Glomerular visceral epithelial cell (primary cell): ENCODE measurements around the gene PDSS1.
"Not testable (repeated sequence)": the region's sequence is repeated elsewhere in the genome, so short reads cannot be mapped to it uniquely, and the experiment has no call there.

ENCODE experiments used
- DNase-seq: peaks from one replicate; pipeline ENCODE4 v3.0.0-alpha.2; 2016; ENCODE audit errors: extremely low spot score

The PDSS1 gene, protein sequence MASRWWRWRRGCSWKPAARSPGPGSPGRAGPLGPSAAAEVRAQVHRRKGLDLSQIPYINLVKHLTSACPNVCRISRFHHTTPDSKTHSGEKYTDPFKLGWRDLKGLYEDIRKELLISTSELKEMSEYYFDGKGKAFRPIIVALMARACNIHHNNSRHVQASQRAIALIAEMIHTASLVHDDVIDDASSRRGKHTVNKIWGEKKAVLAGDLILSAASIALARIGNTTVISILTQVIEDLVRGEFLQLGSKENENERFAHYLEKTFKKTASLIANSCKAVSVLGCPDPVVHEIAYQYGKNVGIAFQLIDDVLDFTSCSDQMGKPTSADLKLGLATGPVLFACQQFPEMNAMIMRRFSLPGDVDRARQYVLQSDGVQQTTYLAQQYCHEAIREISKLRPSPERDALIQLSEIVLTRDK

DNA sequence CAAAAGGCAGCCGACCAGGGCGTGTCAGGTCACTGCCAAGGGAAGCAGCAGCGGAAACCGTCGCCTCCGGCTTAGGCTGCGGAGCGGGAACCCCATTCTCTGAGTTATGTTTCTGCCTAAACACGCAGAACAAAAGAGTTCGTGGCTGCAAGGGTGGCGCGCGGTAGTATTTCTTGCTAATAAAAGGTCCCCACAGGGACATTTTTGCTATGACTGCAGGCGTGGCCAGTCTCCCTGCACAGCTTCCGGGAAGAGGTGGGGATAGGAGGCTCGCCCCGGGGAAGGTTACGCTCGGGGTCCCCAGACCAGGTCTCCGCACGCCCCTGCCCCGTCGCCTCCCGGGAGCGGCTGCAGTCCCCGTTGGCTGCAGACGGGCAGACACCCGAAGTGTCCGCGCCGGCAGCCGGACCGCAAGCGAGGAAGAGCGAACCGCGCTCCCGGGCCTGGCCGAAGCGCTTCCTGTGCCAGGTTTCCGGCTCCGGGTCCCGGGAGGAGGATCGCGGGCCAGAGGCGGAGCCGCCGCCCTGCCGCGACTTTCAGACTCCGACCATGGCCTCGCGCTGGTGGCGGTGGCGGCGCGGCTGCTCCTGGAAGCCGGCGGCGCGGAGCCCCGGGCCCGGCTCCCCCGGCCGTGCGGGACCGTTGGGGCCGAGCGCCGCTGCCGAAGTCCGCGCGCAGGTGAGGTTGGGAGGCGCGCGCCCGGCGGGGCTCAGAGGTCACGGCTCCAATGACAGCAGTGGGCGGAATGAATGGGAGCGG lies at the start of gene PDSS1:
PDSS1 (plus strand) TSS at position 539 of the 759 bp plus-strand sequence; CDS start at position 550, 11 bp downstream.
- peak; percentile 63 for DNase-seq

DNA sequence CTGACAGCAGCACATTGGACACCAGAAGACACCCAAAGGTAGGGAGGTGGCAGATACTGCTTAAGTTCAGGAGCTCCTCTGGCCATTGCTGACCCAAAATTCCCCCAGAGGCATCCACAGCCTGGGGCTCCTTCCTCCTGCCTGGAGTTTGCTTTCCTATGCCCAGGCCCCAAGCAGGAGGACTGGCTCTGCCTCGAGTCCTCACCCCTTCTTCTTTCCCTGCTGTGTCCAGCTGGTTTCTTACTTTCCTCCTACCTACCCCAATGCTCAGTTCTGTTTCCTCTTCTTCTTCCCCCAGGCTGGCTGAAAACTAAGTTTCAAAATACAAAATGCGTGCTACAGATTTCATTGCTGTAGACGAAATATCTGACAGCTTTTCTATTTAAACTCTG lies 49.3 kb upstream of the PDSS1 start:
- not testable (repeated sequence) for DNase-seq

DNA sequence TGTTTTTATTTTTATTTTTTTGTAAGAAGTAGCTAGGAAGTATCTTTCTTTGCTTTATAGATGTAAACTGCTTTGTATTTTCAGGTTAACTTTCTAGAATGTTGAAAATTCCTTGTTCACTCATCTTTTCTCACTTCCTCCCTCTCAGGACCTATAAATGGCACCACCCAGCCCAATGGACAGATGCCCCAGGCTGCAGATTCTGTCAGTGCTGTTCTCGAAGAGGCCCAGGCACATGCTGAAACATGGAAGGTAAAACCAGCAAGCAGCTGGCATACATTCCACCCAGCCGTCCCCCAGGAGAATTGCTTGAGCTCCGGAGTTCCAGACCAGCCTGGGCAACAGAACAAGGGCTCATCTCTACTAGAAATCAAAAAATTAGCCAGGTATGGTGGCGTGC lies 47.1 kb upstream of the PDSS1 start:
- DNase-seq: no peak

DNA sequence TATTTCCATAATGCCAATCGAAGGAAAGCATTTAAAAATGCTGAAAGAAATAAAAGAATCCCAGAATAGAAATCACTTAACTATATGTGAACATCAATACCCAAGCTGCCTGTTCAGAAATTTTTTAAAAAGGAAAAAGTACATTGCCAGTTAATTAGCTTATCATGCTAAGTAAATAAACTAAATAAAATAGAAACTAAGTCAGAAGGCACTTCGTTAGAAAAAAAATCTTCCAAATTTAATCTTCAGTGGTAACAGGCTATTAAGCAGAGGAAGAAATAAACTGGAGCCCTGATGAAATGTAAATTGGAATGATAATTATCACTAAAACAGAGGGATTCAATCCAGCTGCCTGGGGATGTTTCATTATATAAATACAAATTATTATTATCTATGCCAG lies 46.0 kb upstream of the PDSS1 start:
- not testable (repeated sequence) for DNase-seq

DNA sequence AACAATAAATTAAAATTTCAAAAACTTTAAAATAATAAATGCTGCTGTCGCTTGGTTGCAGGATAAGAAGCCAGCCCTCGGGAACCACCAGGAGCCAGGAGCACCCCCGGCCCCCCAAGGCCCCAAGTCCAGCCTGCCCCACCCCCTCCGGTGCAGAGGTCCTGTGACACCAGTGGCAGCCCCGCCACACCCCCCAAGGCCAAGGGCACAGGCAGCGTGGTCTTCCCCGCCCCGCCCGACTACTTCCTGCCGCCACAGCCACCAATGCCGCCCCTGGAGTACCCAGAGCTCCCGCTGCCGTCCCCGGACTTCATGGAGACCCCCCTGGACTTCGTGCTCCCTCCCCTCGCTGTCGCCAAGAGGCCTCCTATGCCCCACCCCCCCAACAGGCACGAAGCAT lies 44.5 kb upstream of the PDSS1 start:
- DNase-seq: no peak

DNA sequence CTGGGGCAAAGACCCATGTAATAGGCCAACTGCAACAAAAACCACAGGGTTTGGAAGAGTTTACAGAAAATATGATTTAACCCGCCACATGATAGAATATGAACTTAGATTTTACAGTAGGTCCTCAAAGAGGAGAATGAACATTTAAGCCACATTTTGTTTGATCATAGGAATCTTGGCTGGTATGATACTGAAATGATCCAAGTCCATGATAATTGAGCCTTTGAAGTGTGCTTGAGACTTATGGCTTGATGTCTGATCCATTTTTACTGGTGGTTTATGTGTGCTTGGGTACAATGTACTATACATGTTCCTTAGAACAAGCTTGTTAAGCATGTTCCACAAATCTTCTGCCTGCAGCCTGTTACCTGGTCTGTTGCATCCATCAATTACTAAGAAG lies 41.8 kb upstream of the PDSS1 start:
- DNase-seq: no peak

DNA sequence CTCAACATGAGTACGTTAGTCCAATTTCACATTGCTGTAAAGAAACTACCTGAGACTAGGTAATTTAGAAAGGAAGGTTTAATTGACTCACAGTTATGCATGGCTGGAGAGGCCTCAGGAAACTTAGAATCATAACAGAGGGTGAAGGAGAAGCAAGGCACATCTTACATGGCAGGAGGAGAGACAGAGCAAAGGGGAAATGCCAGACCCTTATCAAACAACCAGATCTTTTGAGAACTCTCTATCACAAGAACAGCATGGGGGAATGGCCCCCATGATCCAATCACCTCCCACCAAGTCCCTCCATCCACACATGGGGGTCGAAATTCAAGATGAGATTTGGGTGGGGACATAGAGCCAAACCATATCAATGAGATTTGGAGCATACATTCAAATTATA lies 34.6 kb upstream of the PDSS1 start:
- no peak for DNase-seq

DNA sequence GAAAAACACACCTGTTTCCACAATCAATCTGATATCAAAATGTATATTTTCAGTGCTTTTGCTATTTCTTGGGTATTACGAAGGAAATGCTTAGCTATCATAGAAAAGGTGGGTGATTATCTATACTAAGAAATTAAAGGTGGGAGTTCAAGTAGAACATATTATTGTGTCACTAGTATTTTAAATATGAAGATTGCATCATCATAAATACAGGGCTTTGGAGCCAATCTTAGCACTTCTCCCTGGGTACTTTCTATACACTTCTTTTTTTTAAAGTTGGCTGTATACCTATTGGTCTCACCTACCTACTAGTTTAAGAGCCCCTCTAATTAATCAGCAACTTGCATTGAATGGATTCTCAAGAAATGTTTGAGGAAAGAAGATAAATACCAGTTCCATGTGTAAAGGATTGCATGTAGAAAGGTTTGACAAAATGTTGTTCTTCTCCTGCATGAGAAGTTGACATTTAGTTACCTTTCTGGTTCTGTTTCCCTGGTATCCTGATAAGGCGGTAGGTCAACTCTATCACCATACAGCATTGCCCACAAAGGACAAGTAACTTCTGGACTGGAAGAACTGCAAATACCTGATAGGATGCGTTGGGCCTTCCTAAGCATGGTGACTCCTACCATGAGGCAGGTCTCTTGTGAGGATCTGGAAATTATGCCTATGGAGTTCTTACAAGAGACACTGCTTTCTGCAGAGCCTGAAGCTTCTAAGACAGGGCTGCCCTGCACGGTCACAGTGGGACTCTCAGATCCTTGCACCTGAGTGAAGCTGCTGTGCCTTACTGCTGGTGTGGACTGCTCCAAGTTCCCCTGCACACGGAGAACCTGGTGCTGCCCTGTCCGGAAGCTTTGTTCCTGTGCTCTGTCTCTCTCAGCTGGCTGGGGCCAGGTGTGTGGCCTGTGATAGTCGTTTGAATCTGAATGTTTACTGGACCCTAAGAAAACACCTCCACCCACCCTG lies 32.1 kb upstream of the PDSS1 start:
- no peak for DNase-seq

DNA sequence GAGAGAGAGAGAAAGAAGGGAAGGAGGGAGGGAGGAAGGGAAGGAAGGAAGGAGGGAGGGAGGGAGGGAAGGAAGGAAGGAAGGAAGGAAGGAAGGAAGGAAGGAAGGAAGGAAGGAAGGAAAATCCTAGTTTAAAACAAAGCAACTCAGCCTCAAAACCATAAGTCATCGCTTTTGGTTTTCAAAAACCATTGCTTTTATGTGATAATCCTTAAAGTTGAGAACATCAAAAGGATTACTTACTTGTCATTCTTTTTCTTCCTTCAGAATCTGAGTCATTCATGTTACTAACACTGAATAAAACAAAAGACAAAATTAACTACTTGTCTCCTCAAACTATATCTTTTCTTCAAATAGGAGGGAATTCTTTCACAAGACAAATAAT lies 21.6 kb upstream of the PDSS1 start:
- DNase-seq: no peak

DNA sequence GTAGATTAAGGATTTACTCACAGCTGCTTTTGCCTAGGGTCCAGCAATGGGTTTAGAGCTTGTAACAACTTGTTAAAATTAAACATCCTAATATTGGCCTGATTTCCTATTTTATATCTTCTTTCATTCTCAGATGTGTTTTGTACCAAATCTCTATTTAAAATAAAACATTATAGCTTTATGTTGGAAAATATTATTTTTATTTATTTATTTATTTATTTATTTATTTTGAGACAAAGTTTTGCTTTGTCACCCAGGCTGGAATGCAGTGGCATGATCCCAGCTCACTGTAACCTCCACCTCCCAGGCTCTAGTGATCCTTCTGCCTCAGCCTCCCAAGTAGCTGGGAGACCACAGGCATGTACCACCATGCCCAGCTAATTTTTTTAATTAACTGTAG lies 17.9 kb upstream of the PDSS1 start:
- no peak for DNase-seq

DNA sequence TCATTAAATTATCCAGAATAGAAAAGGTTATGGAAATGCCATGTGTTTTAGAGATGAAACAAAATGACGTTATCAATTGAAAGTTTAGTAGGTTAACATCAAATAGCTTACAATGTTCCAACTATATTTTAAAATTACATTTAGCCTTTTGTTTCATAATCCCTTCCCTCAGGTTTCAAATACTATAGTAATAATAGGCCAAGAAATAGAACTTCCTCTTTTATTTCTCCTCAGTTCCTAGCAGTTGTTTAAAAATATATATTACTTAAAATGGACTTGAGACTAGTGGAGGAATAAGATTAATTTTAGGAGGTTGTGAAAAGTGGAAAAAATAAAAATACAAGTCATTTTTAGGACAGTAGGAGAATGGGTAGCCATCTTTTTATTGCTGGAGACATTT lies 16.4 kb upstream of the PDSS1 start:
- DNase-seq: no peak

DNA sequence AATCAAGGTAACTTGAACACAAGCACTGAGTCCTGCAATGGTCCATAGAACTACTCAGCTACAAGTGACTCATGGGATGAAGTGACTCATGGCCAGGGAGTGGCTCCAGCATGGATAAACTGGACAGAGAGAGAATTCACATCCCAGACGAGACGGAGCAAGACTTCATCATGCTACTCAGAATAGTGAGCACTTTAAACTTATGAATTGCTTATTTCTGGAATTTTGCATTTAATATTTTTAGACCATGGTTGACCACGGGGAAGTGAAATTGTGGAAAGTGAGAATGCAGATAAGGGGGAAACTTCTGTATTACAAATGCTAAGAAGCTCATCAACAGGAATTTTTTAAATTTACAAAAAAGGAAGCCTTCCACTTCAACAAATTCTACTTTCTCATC lies 15.5 kb upstream of the PDSS1 start:
- peak; percentile 36 for DNase-seq

DNA sequence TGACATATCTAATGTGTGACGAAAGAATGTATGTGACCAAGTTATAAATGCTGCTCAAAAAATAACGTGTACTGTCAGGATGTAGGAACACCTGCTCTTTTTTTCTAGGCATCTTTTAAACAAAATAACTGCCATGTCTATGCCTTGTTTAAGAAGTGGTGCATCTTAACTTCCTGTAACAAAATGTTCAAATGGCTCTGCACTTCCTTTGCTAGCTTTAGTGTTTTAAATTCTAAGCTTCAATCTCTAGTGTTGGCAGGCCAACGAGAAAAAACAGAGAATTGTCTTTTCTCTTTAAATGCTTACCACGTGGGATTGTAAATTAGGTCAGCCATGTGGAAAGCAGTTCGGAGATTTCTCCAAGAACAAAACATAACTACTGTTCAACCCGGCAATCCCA lies 14.6 kb upstream of the PDSS1 start:
- DNase-seq: no peak

DNA sequence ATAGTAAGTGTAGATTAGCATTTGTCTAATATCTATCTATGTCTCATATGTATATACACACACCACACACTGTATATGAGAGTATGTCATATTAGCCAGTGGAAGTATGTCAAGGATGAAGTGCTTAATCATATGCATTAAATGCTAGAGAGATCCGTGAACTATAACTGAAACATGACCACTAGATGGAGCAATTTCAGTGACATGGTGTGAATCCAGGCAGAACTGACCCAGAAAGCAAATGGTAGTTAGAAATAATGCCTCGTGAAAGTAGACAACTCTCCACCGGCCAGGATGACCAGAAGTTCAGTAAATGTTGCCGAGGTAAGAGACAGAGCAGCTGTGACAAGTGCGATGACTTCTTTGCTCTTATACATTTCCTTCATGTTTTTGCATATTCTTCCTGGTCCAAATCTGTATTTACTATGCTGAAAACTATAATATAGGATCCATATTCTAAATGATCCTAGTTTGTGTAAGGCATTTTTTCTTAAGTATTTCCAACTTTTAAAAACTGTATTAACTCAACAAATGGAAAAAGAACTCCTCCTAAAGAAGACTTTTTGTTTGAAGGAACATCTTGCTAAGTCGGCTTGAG lies 12.7 kb upstream of the PDSS1 start:
- peak; percentile 49 for DNase-seq

DNA sequence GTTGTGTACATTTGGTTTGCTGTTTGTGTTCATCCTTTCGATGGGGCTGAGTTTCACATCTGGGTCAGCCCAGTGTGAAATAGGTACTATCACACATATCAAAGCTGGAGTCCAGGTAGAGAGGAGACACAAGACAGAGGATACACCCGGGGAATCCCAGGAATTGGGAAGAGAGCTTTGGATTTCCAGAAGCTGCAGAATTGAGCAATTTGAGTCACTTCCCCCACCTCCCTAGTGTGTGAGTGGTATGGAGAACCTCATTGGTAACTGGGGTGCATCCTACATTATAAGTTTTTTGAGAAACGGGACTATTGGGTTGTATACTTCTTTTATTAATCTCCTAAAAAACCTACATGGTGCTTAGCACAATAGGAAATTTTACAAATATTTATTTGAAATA lies 12.1 kb upstream of the PDSS1 start:
- no peak for DNase-seq

DNA sequence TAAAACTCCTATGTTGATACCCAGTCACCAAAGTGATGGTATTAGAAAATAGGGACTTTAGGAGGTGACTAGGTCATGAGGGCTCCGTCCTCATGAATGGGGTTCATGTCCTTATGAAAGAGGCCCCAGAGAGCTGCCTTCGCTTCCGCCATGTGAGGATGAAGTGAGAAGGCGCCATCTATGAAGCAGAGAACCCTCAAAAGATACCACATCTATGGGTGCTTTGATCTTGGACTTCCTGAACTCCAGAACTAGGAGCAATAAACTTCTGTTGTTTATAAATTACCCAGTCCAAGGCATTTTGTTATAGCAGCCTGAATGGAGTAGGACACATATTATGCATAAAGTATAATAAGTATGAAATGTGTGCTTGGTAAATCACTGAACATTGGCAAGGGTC lies 8.1 kb upstream of the PDSS1 start:
- no peak for DNase-seq

DNA sequence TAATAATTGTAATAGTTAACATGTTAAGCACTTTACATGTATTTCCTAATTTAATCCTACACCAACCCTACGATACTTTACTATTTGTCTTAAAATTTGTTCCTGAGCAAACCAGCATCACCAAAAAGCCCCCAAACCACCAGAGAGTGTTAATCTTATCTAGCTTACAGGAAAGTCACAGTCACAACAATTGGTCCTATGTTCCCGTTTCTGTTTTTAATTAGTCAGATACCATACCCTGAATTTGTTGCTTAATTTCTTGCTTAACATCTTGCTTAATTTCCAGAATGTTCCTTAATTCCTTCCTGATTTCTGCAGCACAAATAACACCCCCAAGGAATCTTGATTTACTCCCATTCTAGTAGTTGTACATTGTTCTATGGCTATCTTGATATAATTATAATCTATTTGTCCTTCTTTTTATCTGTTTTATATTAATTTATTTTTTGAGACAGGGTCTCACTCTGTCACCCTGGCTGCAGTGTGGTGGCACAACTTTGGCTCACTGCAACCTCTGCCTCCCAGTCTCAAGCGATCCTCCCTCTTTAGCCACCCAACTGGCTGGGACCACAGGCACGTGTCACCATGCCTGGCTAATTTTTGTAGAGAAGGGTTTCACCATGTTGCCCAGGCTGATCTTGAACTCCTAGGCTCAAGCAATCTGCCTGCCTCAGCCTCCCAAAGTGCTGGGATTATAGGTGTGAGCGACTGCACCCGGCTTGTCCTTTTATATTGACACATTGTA lies 6.6 kb upstream of the PDSS1 start:
- DNase-seq: no peak

DNA sequence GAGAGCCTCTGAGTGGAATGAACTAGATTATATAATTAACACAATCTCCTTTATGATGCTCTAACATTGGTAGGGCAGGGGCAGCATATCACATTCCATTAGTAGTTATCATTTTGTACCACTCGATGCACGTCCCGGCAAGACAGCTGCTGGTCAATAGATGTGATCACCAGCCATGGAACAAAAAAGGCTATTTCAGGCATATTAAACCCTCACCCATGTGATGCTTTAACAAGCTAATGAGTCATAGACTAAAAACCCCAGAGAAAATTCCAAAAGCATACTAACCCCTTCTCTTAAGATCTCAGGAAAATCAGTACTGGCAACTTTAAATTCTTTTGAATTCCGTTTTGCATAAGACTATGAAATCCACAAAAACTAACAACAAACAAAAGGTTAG lies 3.0 kb upstream of the PDSS1 start:
- DNase-seq: not testable (repeated sequence)

DNA sequence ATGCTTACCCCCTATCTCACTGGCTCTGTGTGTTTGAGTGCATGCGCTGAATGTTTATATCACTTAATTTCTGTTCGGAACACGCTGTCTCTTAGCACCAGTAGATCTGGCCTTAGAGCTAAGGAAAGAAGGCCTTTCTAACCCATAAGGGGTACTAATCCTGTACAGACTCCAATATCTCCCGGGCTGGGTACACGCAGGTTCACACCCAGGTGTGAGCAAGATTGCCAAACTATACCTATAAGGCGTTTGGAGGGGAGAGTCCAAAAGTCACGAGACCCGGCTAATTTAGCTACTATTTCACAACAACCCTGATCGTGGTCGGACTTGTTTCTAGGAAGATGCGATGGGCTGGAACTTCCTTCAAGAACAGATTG lies 727 bp upstream of the PDSS1 start:
- DNase-seq: no peak

DNA sequence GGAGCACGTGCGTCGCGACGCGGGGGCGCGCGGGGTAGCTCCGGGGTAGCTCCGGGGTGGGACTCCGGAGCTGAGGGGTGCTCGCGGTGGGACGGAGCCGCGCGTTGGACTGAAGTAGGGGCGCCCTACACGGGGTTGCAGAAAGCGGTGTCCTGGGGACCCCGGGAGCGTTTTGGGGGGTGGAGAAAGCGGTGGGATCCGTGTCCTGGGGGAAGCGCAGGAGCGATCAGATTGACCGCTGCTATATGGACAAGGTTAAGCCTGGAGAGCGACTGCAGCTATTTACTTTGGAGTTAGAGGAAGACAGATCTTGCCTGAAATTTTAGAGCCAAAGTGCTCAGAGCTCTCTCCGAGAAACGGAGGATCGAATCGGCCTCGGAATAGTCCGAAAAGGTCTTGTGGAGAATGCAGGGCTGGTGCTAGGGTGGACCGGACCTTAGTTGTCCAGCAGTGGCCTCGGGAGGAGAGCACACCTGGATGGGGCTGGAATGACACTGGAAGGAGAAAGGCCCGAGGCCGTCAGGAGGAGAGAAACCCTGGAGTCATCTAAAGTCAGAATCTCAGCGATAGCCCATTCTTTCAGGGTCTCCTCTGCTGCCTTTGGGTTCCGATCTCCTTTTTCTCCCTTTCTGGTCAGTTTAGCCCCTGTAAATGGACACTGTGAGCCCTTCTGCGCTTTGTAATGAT lies 564 bp downstream of the PDSS1 start:
- no peak for DNase-seq
